GM10248 (cell line): ENCODE results near the gene ABHD12.
A peak's percentile ranks its signal among the peaks of the same experiment; 100 is the strongest.

Source experiments
- CTCF ChIA-PET: fragments of 300-600 bp; sonication (Branson Sonifier 250); formaldehyde crosslinking; extraction: SDS; loops from one replicate; lab custom pipeline; 2021; ENCODE audit warnings: antibody characterized with exemption; lab: Yijun Ruan, JAX
- POLR2A ChIA-PET: fragments of 350-650 bp; sonication (Branson Sonifier 250); formaldehyde crosslinking; extraction: SDS; loops from one replicate; lab custom pipeline; 2020; ENCODE audit warnings: antibody characterized with exemption; lab: Yijun Ruan, JAX
- DNase-seq: peaks from one replicate; pipeline ENCODE4 v3.0.0; 2012; ENCODE audit errors: extremely low spot score
- CTCF ChIP-seq: IDR thresholded peaks from 2 replicates; pipeline ENCODE4 v1.5.1; 2012; ENCODE audit warnings: mild to moderate bottlenecking, low read depth; ENCODE audit errors: extremely low read depth, missing control alignments, control extremely low read depth

The ABHD12 gene

GRCh38 chr20:25325997-25326396 lies 64.6 kb downstream of the ABHD12 start:
- ChIA-PET CTCF (interaction anchor here (0.9 to 1.7 kb wide), 4 partner anchors 11 to 32 kb away, joined by 3 to 5 read pairs (median 3); no protein-coding TSS in a partner anchor), POLR2A (no interaction called here)
- DNase-seq, result no peak
- no peak for TF ChIP-seq CTCF

GRCh38 chr20:25325073-25325472 lies 65.6 kb downstream of the ABHD12 start:
- CTCF ChIA-PET, result interaction anchor here (1.2 to 1.4 kb wide), 2 partner anchors 10 to 18 kb away, joined by 3 read pairs; no protein-coding TSS in a partner anchor
- no peak for TF ChIP-seq CTCF
- peak; percentile 8 for DNase-seq
- POLR2A ChIA-PET, result no interaction called here

GRCh38 chr20:25324412-25324811 lies 66.2 kb downstream of the ABHD12 start:
- TF ChIP-seq CTCF, result no peak
- ChIA-PET CTCF (no interaction called here), POLR2A (no interaction called here)
- peak; percentile 26 for DNase-seq

- no peak for DNase-seq
- no peak for TF ChIP-seq CTCF
- ChIA-PET CTCF (no interaction called here), POLR2A (no interaction called here)
These were observed 67.0 kb downstream of the ABHD12 start for GRCh38 chr20:25323496-25324246.

DNA sequence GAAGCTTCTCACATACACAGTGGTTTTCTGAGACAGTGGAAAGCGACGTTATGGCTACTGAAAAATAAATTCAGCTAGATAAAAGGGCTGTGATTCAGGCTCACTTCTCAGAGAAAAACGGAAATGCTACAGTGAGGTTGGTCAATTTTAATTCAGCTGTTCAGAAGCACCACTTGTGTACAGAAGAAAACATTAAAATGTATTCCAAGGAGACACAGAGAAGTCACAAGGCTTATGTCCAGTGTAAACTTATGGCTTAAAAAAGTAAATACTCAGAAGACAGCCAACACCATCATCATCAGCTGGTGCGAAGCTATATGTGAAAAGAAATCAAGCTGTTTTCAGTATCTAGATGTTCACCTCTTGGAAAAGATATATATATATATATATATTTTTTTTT lies 68.6 kb downstream of the ABHD12 start:
- no peak for DNase-seq
- ChIA-PET CTCF (interaction anchor here (1.3 to 1.4 kb wide), 2 partner anchors 11 to 15 kb away, joined by 3 to 4 read pairs; no protein-coding TSS in a partner anchor), POLR2A (no interaction called here)
- no peak for TF ChIP-seq CTCF

- no peak for DNase-seq
- POLR2A ChIA-PET, result no interaction called here
- CTCF ChIA-PET, result interaction anchor here (1.3 to 3.5 kb wide), 4 partner anchors 10 to 77 kb away, joined by 3 to 18 read pairs (median 8); no protein-coding TSS in a partner anchor
- TF ChIP-seq CTCF, result no peak
These were observed 69.3 kb downstream of the ABHD12 start for GRCh38 chr20:25321262-25321831.
